Suprapubic skin (tissue), 4 donors: ENCODE results near the gene CDK4. TPM values are rescaled to one million over a fixed set of nuclear protein-coding genes. Genes with fewer than 3 reads are reported as not detected.

Experiments
- DNase-seq, 2 donors: peaks; one replicate each; pipeline ENCODE4 v3.0.0-alpha.2; 2019; ENCODE audit warnings: low spot score in 2 of 2
- H3K27ac ChIP-seq: fragments of 200-600 bp; sonication (generic); one replicate; pipeline ENCODE4 v1.5.1; 2019
- H3K27me3 ChIP-seq: fragments of 200-600 bp; sonication (generic); one replicate; pipeline ENCODE4 v1.5.1; 2019
- H3K36me3 ChIP-seq: fragments of 200-600 bp; sonication (generic); one replicate; pipeline ENCODE4 v1.5.1; 2019
- H3K4me1 ChIP-seq: fragments of 200-600 bp; sonication (generic); one replicate; pipeline ENCODE4 v1.5.1; 2019
- H3K4me3 ChIP-seq: fragments of 200-600 bp; sonication (generic); one replicate; pipeline ENCODE4 v1.5.1; 2019; ENCODE audit warnings: mild to moderate bottlenecking
- H3K9me3 ChIP-seq: fragments of 200-600 bp; sonication (generic); one replicate; pipeline ENCODE4 v1.5.1; 2019
- CTCF ChIP-seq, 2 donors: fragments of 200-600 bp in 1 of 2; fragments of 450-650 bp in 1 of 2; sonication (generic) in 1 of 2; IDR thresholded peaks; one replicate each; pipeline ENCODE4 v1.5.1; 2016 to 2019; ENCODE audit warnings: antibody characterized with exemption in 2 of 2, mild to moderate bottlenecking in 1 of 2, moderate library complexity in 1 of 2
- EP300 ChIP-seq: sonication (generic); formaldehyde crosslinking; IDR thresholded peaks from one replicate; pipeline ENCODE4 v1.6.1; 2017; ENCODE audit warnings: antibody characterized with exemption
- POLR2A ChIP-seq, 2 donors: fragments of 450-650 bp; IDR thresholded peaks; one replicate each; pipeline ENCODE4 v1.6.1; 2017; ENCODE audit warnings: antibody characterized with exemption in 2 of 2, mild to moderate bottlenecking in 2 of 2, moderate library complexity in 2 of 2
- POLR2AphosphoS5 ChIP-seq, 3 donors: sonication (generic); formaldehyde crosslinking; IDR thresholded peaks; one replicate each; pipeline ENCODE4 v1.6.1; 2017; ENCODE audit warnings: antibody characterized with exemption in 3 of 3
- WGBS: methylation state at CpG from one replicate; pipeline ENCODE4 v1.1.5; 2018; 5-methylcytosine and 5-hydroxymethylcytosine counted together
- total RNA-seq, 4 donors: library from RNA; depleted of rRNA; stranded (reverse); fragments of >200 nt; gene quantifications; one replicate each; pipeline ENCODE4 v1.1.0, GENCODE V29; 2016

Gene CDK4
- total RNA-seq, result 10 to 100 TPM; 35.7 to 82.3 (median 47.0) TPM

GRCh38 chr12:57751788-57752667, at the start of gene CDK4:
CDK4 (minus strand) TSS chr12:57752310; CDS start chr12:57751717, 593 bp downstream.
- Histone ChIP-seq H3K27ac (peak within 1 kb of the TSS; percentile 90), H3K4me1 (peaks cover 52% of the 10 kb centered on the region), H3K27me3 (no peaks in the 10 kb centered on the region), H3K36me3 (peaks cover 26% of the 10 kb centered on the region), H3K4me3 (peak within 1 kb of the TSS; percentile 71), H3K9me3 (no peaks in the 10 kb centered on the region)
- TF ChIP-seq POLR2A (IDR thresholded peaks at IDR 0.05), result peak in 1 of 2 donors; percentile 74
- TF ChIP-seq CTCF (IDR thresholded peaks at IDR 0.05), result no peak
- TF ChIP-seq POLR2AphosphoS5 (IDR thresholded peaks at IDR 0.05), result peak in 2 of 3 donors; percentile 17 to 97
- peak; percentile 100 for DNase-seq
- 0% methylated on average over 46 of the region's 58 CpGs for WGBS

- WGBS, result 82% methylated on average over 3 of the region's 3 CpGs
- H3K4me1 ChIP-seq, result peaks cover 12% of the 10 kb centered on the region
- H3K4me3 ChIP-seq, result no peak overlapping the region
- peaks cover 59% of the 10 kb centered on the region for H3K36me3 ChIP-seq
- TF ChIP-seq POLR2A (IDR thresholded peaks at IDR 0.05) (no peak), EP300 (no peak), POLR2AphosphoS5 (IDR thresholded peaks at IDR 0.05) (no peak), CTCF (IDR thresholded peaks at IDR 0.05) (no peak)
- no peak for DNase-seq
- no peaks in the 10 kb centered on the region for H3K27me3 ChIP-seq
- no peak overlapping the region for H3K27ac ChIP-seq
- no peaks in the 10 kb centered on the region for H3K9me3 ChIP-seq
Measured at GRCh38 chr12:57800965-57801364, 48.9 kb upstream of the CDK4 start.

GRCh38 chr12:57797933-57798332, 45.8 kb upstream of the CDK4 start:
- Histone ChIP-seq H3K9me3 (no peaks in the 10 kb centered on the region), H3K4me3 (no peak overlapping the region), H3K4me1 (peaks cover 15% of the 10 kb centered on the region), H3K27ac (no peak overlapping the region), H3K27me3 (no peaks in the 10 kb centered on the region), H3K36me3 (peaks cover 79% of the 10 kb centered on the region)
- WGBS, result 64% methylated on average over 1 of the region's 1 CpG
- no peak for DNase-seq
- TF ChIP-seq EP300, result no peak
- no peak for TF ChIP-seq POLR2AphosphoS5 (IDR thresholded peaks at IDR 0.05)
- TF ChIP-seq POLR2A (IDR thresholded peaks at IDR 0.05), result no peak
- no peak for TF ChIP-seq CTCF (IDR thresholded peaks at IDR 0.05)

GRCh38 chr12:57796996-57797395, 44.9 kb upstream of the CDK4 start:
- Histone ChIP-seq H3K27ac (no peak overlapping the region), H3K4me1 (peaks cover 15% of the 10 kb centered on the region), H3K9me3 (no peaks in the 10 kb centered on the region), H3K36me3 (peaks cover 79% of the 10 kb centered on the region), H3K27me3 (no peaks in the 10 kb centered on the region), H3K4me3 (no peak overlapping the region)
- no peak for DNase-seq
- 91% methylated on average over 1 of the region's 1 CpG for WGBS
- no peak for TF ChIP-seq CTCF (IDR thresholded peaks at IDR 0.05)
- TF ChIP-seq POLR2A (IDR thresholded peaks at IDR 0.05), result no peak
- TF ChIP-seq EP300, result no peak
- no peak for TF ChIP-seq POLR2AphosphoS5 (IDR thresholded peaks at IDR 0.05)

- H3K9me3 ChIP-seq, result no peaks in the 10 kb centered on the region
- H3K27me3 ChIP-seq, result no peaks in the 10 kb centered on the region
- H3K27ac ChIP-seq, result no peak overlapping the region
- WGBS, result 80% methylated on average over 6 of the region's 6 CpGs
- TF ChIP-seq CTCF (IDR thresholded peaks at IDR 0.05) (no peak), EP300 (no peak), POLR2AphosphoS5 (IDR thresholded peaks at IDR 0.05) (no peak), POLR2A (IDR thresholded peaks at IDR 0.05) (no peak)
- DNase-seq, result no peak
- H3K4me1 ChIP-seq, result peaks cover 15% of the 10 kb centered on the region
- H3K4me3 ChIP-seq, result no peak overlapping the region
- H3K36me3 ChIP-seq, result peaks cover 74% of the 10 kb centered on the region
Measured at GRCh38 chr12:57795354-57795753, 43.2 kb upstream of the CDK4 start.
